Activated T-helper 2 cell treated with anti-CD3 and anti-CD28 coated beads, Interferon-gamma antibody, Interleukin-2, Interleukin-4, amounts not matched to agents 10 μg/mL and 5 μg/mL and 100 μg/mL, durations not matched to agents 14 hours and 24 hours and 36 hours (primary cell): Measurements from ENCODE around the gene P2RY2. TPM values are rescaled to one million over a fixed set of nuclear protein-coding genes. Genes with fewer than 3 reads are reported as not detected.

Experiments
- DNase-seq: peaks from one replicate; pipeline ENCODE4 v3.0.0; 2021; ENCODE audit warnings: low spot score
- H3K27ac Mint-ChIP-seq: one replicate; pipeline ENCODE4 v1.8.0; 2021; ENCODE audit warnings: mixed read lengths
- H3K27me3 Mint-ChIP-seq: one replicate; pipeline ENCODE4 v1.8.0; 2021; ENCODE audit warnings: low read depth, mixed read lengths
- H3K36me3 Mint-ChIP-seq: one replicate; pipeline ENCODE4 v1.8.0; 2021; ENCODE audit warnings: low read depth, mixed read lengths
- H3K4me1 Mint-ChIP-seq: one replicate; pipeline ENCODE4 v1.8.0; 2021; ENCODE audit warnings: low read depth, mixed read lengths
- H3K4me3 Mint-ChIP-seq: one replicate; pipeline ENCODE4 v1.8.0; 2021; ENCODE audit warnings: low read depth, mild to moderate bottlenecking, moderate library complexity, mixed read lengths
- H3K9me3 Mint-ChIP-seq: one replicate; pipeline ENCODE4 v1.8.0; 2021; ENCODE audit warnings: mixed read lengths
- intact Hi-C: fragments of 100-400 bp; cut with micrococcal nuclease; formaldehyde crosslinking; loops from one replicate; pipeline ENCODE4 v1.15.1; 2023
- total RNA-seq: library from RNA; stranded (reverse); gene quantifications from 2 replicates; pipeline ENCODE4 v1.2.3, GENCODE V29; 2022

The P2RY2 gene
- total RNA-seq, 1 donor from 2014 or later, result not detected

DNA sequence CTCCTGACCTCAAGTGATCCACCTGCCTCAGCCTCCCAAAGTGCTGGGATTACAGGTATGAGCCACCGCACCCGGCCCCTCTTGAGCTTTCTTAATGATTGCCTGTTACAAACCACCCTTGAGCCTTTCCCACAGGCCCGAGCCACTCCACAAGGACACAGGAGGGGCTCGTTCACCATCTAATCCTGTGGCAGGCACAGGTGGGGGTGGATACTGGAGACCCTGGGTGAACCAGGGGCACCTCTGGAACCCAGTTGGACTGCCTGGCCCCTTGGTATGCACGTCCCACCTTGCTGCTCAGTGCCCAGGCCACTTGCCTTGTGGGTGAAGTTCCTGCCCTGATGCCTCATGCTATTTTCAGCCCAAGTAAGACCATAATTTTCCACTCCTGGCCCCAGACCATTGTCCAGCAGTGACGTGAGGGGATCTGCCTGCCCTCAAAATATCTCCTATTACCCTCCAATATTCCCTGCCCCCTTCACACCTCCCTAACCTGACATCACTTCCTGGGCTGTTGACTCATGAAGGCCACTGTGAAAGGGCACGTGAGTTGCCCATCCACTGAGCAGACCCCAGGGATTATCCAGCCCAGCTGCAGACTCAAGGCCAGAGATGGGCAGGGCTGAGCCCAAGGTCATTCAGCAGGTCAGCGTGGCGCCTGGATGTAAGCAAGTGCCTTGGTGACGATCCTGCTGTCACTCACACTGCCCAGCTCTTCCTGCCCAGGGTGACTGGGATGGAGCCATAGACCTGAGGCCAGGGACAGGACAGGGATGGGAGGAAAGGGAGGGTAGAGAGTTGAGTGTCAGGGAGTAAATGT, 19.6 kb downstream of the P2RY2 start:
- Mint-ChIP-seq H3K4me1 (no peaks in the 10 kb centered on the region), H3K27me3 (peaks cover 4% of the 10 kb centered on the region), H3K9me3 (no peaks in the 10 kb centered on the region), H3K36me3 (no peaks in the 10 kb centered on the region), H3K4me3 (no peak overlapping the region), H3K27ac (no peak overlapping the region)
- intact Hi-C loops, result no loop called here
- no peak for DNase-seq

- no peaks in the 10 kb centered on the region for H3K4me1 Mint-ChIP-seq
- intact Hi-C loops, result no loop called here
- H3K4me3 Mint-ChIP-seq, result no peak overlapping the region
- H3K27me3 Mint-ChIP-seq, result peaks cover 4% of the 10 kb centered on the region
- no peak for DNase-seq
- no peaks in the 10 kb centered on the region for H3K9me3 Mint-ChIP-seq
- H3K27ac Mint-ChIP-seq, result no peak overlapping the region
- H3K36me3 Mint-ChIP-seq, result no peaks in the 10 kb centered on the region
These were observed 21.0 kb downstream of the P2RY2 start for GRCh38 chr11:73239111-73239521.

DNA sequence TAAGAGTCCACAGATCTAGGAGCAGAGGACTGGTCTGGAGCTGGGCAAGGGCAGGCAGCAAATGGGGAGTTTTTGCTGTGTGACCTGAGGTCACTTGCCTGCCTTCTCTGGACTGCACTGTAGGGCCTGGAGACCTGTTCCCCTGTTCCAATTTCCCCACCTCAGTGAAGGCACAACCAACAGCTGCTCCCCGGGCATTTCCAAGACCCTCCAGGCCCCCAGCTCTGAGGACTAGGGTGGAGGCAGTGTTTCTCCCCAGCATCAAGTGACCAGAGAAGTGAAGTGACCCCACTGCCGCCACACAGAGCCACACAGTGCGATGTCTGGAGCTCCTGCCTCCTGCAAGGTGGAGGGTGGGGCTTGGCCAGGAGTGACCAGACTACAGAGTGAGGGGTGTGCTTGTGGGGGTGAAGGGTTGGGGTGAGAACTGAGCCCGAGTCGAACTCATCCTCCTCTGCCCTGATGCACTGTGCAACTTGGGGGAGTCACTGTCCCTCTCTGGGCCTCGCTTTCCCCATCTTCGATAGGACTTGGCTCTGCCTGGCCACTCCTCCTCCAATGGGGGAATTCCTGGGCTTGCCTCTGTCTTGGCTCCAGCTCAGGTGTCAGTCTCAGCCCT, 21.6 kb downstream of the P2RY2 start:
- Mint-ChIP-seq H3K4me1 (no peaks in the 10 kb centered on the region), H3K27ac (no peak overlapping the region), H3K9me3 (no peaks in the 10 kb centered on the region), H3K27me3 (peaks cover 5% of the 10 kb centered on the region), H3K4me3 (no peak overlapping the region), H3K36me3 (no peaks in the 10 kb centered on the region)
- intact Hi-C loops, result no loop called here
- DNase-seq, result no peak

DNA sequence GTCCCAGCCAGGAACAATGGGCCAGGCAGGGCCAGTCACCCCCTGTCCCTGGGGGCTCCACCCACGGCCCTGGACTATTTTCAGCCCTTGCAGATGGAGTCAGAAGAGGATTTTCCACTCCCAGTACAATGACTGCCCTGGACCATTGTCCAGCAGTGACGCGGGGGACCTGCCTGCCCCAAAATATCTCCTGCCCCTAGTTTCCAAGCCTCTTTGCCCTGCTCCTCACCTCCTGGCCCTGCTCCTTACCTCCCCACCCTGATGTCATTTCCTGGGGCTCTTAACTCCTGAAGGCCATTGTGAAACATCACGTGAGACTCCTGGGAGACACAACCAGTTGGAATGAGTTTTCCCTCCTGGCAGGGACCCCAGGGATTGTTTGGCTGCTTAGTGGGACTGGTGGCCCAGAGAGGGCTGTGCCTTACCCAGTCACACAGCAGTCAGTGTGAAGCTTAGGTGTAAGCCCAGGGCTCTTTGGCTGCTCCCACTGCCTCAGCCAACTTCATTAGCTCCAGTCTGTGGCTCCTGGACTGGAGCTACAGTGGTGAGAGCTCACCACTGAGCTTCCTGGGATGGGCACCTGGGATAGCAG, 22.2 kb downstream of the P2RY2 start:
- H3K27ac Mint-ChIP-seq, result no peak overlapping the region

DNA sequence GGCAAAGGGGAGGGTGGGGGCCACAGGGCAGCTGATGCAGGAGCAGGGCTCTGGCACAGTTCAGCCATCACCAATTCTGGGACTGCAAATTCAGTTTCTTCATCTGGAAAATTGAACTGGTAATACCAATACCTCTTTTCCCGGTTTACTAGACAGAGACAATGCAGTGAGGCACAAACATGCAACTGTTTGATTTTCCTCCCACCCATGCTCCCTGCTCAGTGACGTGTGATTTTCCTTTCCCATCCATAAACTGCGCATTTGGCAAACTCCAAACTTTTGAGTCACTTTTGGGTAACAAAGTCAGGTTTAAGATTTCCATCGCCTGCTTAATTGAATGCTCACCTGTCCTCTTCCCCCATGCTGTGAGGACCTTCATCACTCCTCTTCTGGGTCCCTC, 23.2 kb downstream of the P2RY2 start:
- Mint-ChIP-seq H3K4me3 (no peak overlapping the region), H3K27ac (no peak overlapping the region), H3K4me1 (no peaks in the 10 kb centered on the region), H3K9me3 (no peaks in the 10 kb centered on the region), H3K36me3 (no peaks in the 10 kb centered on the region), H3K27me3 (peaks cover 13% of the 10 kb centered on the region)
- DNase-seq, result no peak
- intact Hi-C loops, result no loop called here

More for the DNA sequence above, 22.2 kb downstream of the P2RY2 start:
- no peak for DNase-seq
- no peaks in the 10 kb centered on the region for H3K36me3 Mint-ChIP-seq
- peaks cover 11% of the 10 kb centered on the region for H3K27me3 Mint-ChIP-seq
- no peaks in the 10 kb centered on the region for H3K4me1 Mint-ChIP-seq
- H3K9me3 Mint-ChIP-seq, result no peaks in the 10 kb centered on the region
- intact Hi-C loops, result no loop called here
- H3K4me3 Mint-ChIP-seq, result no peak overlapping the region

DNA sequence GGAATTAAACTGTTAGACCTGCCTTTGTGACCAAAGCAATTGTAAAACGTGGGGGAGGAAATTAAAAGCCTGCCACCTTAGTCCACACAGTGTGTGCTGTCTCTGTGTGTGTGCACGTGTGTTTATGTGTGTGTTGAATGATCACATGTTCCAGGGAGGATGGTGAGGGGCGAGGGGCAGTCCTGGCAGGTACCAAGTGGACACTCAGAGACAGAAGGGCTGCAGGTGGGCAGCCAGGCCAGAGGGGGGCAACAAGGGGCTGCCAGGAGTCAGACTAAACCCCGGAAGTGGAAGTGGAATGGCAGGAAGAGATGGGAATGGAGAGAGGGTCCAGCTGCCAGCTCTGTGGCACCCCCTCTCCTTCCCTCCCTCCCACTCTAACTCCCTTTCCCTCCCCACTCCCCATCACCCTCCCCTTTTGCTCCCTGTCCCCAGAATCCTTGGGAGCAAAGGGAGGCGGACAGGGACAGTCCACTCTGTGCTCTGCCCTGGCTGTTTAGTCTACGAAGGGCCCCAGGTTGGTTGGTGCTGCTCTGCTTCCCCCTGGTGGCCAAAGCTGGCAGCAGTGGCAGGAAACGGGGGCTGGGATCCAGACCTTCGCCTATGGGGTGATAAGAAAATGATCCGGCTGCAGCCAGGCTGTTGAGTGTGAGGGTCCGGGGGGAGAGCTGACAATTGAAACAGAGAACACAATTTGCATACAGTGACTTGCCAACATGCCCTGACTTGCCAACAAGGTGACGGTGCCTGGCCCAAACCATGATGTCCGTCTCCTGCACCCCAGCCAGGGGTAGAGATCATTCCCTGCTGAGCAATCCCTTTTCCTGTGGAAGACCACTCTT, 24.4 kb downstream of the P2RY2 start:
- DNase-seq, result peak; percentile 55
- H3K4me3 Mint-ChIP-seq, result no peak overlapping the region
- no peaks in the 10 kb centered on the region for H3K4me1 Mint-ChIP-seq
- H3K27me3 Mint-ChIP-seq, result peaks cover 13% of the 10 kb centered on the region
- no peaks in the 10 kb centered on the region for H3K9me3 Mint-ChIP-seq
- no peaks in the 10 kb centered on the region for H3K36me3 Mint-ChIP-seq
- H3K27ac Mint-ChIP-seq, result no peak overlapping the region
- intact Hi-C loops, result loop anchor here (2.0 kb wide), 1 partner anchor 58 kb away; no protein-coding TSS in a partner anchor

DNA sequence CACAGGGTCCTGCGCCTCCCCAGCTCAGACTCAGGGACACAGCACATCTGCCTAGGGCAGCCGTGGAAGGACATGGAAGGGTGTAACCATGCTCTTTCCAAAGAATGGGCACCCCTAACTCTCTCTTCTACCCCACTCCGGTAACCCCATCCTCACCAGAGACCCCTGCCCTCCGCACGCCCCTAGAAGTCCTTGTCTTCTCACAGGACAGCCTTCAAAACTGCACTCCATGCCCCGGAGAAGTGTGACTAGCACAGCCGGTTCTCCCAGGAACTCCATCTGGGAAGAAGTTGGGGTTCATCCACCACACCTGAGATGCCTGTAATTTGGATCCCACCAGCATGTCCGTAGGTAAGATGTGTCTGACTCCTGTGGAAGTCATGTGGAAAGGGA, 25.0 kb downstream of the P2RY2 start:
- no peak for DNase-seq
- Mint-ChIP-seq H3K9me3 (no peaks in the 10 kb centered on the region), H3K36me3 (no peaks in the 10 kb centered on the region), H3K27me3 (peaks cover 13% of the 10 kb centered on the region), H3K4me3 (no peak overlapping the region), H3K27ac (no peak overlapping the region), H3K4me1 (no peaks in the 10 kb centered on the region)
- intact Hi-C loops, result loop anchor here (2.0 kb wide), 1 partner anchor 58 kb away; no protein-coding TSS in a partner anchor

DNA sequence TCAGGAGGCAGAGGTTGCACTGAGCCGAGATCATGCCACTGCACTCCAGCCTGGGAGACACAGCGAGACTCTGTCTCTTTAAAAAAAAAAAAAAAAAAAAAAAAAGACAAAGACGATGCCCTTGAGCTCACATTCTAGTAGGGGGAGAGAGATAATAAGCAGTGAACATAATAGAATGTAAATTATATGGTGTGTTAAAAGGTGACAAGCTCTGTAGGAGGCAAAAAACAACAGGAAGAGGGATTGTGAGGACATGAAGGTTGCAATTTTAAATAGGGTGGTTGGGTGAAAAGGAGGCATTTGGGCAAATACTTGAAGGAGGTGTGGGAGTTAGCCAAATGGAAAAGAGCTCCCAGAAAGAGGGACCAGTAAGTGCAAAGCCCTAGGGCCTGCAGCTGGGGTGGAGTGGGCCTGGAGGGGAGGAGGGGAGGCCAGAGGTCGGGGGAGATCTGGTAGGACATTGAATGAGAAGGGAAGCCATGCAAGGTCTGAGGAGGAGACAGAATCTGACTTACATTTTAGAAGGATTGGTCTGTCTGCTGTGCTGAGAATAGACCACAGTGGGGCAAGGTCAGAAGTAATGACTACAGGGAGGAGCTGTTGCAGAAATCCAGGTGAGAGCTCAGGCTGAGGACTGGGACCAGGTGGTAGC, 26.6 kb downstream of the P2RY2 start:
- Mint-ChIP-seq H3K9me3 (no peaks in the 10 kb centered on the region), H3K27me3 (peaks cover 13% of the 10 kb centered on the region), H3K4me1 (peaks cover 4% of the 10 kb centered on the region), H3K4me3 (no peak overlapping the region), H3K36me3 (no peaks in the 10 kb centered on the region), H3K27ac (no peak overlapping the region)
- no peak for DNase-seq
- intact Hi-C loops, result no loop called here

DNA sequence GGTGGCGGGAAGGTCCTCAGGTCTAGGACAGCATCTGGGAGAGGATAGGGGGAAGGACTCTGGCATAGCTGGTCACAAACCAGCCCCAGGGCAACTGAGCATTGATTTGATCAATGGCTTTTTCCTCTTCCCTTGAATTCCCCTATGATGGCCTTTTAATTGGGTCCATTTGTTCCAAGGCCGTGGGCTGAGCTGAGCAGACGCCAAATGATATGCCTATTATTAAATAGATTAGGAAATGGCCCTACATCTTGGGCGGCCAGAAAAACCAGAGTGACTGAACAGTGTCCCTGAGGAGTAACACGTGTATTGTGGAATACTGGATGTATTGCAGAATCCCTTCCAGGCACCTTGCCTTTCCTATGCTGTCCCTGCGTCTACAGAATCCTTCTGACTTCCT, 27.4 kb downstream of the P2RY2 start:
- Mint-ChIP-seq H3K36me3 (no peaks in the 10 kb centered on the region), H3K27me3 (peaks cover 13% of the 10 kb centered on the region), H3K4me1 (peaks cover 5% of the 10 kb centered on the region), H3K9me3 (no peaks in the 10 kb centered on the region), H3K4me3 (no peak overlapping the region), H3K27ac (no peak overlapping the region)
- DNase-seq, result no peak
- intact Hi-C loops, result no loop called here

GRCh38 chr11:73246303-73246702, 28.2 kb downstream of the P2RY2 start:
- Mint-ChIP-seq H3K9me3 (no peaks in the 10 kb centered on the region), H3K4me3 (no peak overlapping the region), H3K27ac (no peak overlapping the region), H3K36me3 (no peaks in the 10 kb centered on the region), H3K4me1 (peaks cover 5% of the 10 kb centered on the region), H3K27me3 (peaks cover 13% of the 10 kb centered on the region)
- DNase-seq, result no peak
- intact Hi-C loops, result no loop called here

DNA sequence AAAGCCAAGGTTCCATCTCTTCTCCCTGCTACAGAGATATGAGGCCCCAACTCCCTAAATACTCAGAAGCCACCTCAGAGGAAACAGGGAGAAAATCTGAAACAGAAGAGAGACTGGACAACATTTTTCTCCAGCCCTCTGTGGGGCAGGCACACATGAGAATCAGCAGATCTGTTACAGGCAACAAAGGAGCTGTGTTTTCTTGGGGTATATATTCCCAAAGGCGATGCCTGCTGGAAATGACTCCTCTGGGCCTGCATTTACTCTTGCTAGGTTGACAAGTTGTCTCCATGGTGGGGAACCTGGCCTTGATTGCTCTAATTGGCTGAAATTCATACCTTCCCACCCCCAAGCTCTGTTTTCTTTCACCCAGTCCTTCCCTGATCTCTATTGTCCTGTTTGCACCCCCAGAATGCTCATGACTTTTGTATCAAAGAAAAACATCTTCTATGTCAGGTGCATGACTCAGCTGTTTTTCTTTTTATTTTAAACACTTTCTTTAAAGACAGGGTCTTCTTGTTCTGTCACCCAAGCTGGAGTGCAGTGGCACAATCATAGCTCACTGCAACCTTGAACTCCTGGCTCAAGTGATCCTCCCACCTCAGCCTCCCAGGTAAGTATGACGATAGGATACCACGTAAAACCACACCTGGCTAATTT, 30.6 kb downstream of the P2RY2 start:
- intact Hi-C loops, result no loop called here
- Mint-ChIP-seq H3K4me3 (no peak overlapping the region), H3K27me3 (peaks cover 9% of the 10 kb centered on the region), H3K36me3 (no peaks in the 10 kb centered on the region), H3K27ac (no peak overlapping the region), H3K4me1 (peaks cover 5% of the 10 kb centered on the region), H3K9me3 (no peaks in the 10 kb centered on the region)
- DNase-seq, result no peak

- H3K36me3 Mint-ChIP-seq, result no peaks in the 10 kb centered on the region
- peaks cover 5% of the 10 kb centered on the region for H3K4me1 Mint-ChIP-seq
- H3K9me3 Mint-ChIP-seq, result no peaks in the 10 kb centered on the region
- no peak overlapping the region for H3K27ac Mint-ChIP-seq
- peaks cover 9% of the 10 kb centered on the region for H3K27me3 Mint-ChIP-seq
- intact Hi-C loops, result no loop called here
- H3K4me3 Mint-ChIP-seq, result no peak overlapping the region
- DNase-seq, result no peak
These were observed 31.2 kb downstream of the P2RY2 start for GRCh38 chr11:73249304-73249703.
